GM18861 (cell line): ENCODE measurements around the gene CCDC107.
"Not testable (repeated sequence)": the region's sequence is repeated elsewhere in the genome, so short reads cannot be mapped to it uniquely, and the experiment has no call there.

ENCODE experiments used
- ATAC-seq: cut with Tn5 transposase; IDR thresholded peaks from one replicate; pipeline ENCODE4 v1.9.1; 2021; ENCODE audit not compliant: unreplicated experiment

The CCDC107 gene

GRCh38 chr9:35658137-35658967, at the start of gene CCDC107:
TSS of gene CCDC107 (plus strand) at chr9:35658292. CDS start at chr9:35658380, 88 bp downstream.
- peak; percentile 41 for ATAC-seq

GRCh38 chr9:35609001-35609819, 48.9 kb upstream of the CCDC107 start:
- no peak for ATAC-seq

- no peak for ATAC-seq
Observed at GRCh38 chr9:35609820-35610163, 48.3 kb upstream of the CCDC107 start.

- ATAC-seq = no peak
Observed at GRCh38 chr9:35611230-35611797, 46.8 kb upstream of the CCDC107 start.

GRCh38 chr9:35612066-35612465, 46.0 kb upstream of the CCDC107 start:
- ATAC-seq = not testable (repeated sequence)

- ATAC-seq = no peak
Observed at GRCh38 chr9:35612843-35613242, 45.2 kb upstream of the CCDC107 start.

GRCh38 chr9:35615981-35616680, 42.0 kb upstream of the CCDC107 start:
- ATAC-seq = no peak

GRCh38 chr9:35616681-35617459, 41.2 kb upstream of the CCDC107 start:
- ATAC-seq = no peak

GRCh38 chr9:35617548-35617947, 40.5 kb upstream of the CCDC107 start:
- ATAC-seq = no peak

GRCh38 chr9:35618325-35618727, 39.8 kb upstream of the CCDC107 start, which contains the start of gene CD72:
TSS of gene CD72 (minus strand) at chr9:35618413. CDS start at chr9:35618303, 110 bp downstream.
- ATAC-seq = no peak

GRCh38 chr9:35618854-35619799, 39.0 kb upstream of the CCDC107 start:
- peak; percentile 52 for ATAC-seq

- ATAC-seq = peak; percentile 39
Observed at GRCh38 chr9:35619800-35620158, 38.3 kb upstream of the CCDC107 start.

- no peak for ATAC-seq
Observed at GRCh38 chr9:35627575-35627974, 30.5 kb upstream of the CCDC107 start.

- ATAC-seq = no peak
Observed at GRCh38 chr9:35628389-35628991, 29.6 kb upstream of the CCDC107 start.

- no peak for ATAC-seq
Observed at GRCh38 chr9:35629597-35629996, 28.5 kb upstream of the CCDC107 start.

- ATAC-seq = no peak
Observed at GRCh38 chr9:35635730-35636129, 22.4 kb upstream of the CCDC107 start.

- ATAC-seq = no peak
Observed at GRCh38 chr9:35636135-35636876, 21.8 kb upstream of the CCDC107 start.

- ATAC-seq = not testable (repeated sequence)
Observed at GRCh38 chr9:35636877-35637246, 21.2 kb upstream of the CCDC107 start.
